ENCODE measurements around the gene GNAS-AS1.
"Not testable (repeated sequence)": the region's sequence is repeated elsewhere in the genome, so short reads cannot be mapped to it uniquely, and the experiment has no call there.

GNAS-AS1 gene

DNA sequence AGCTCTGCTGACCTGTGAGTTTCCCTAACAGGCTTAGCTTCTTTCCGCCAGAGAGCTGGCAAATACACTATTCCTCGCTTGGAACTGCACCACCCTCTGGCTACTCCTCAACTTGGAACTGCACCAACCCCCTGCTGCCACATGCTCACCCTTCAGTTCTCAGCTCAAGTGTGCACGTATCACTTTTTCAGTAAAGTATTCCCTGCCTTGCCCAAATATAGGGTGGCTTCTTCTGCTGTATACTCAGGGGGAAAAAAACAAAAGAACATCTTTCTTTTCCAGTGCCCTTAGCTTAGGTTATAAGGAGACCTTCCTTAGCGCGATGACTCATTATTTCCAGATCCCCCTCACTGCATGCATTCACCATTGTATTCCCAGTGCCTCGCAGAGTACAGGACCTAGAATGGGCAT, 21.2 kb downstream of the GNAS-AS1 start:
- DNase-seq = no peak

DNA sequence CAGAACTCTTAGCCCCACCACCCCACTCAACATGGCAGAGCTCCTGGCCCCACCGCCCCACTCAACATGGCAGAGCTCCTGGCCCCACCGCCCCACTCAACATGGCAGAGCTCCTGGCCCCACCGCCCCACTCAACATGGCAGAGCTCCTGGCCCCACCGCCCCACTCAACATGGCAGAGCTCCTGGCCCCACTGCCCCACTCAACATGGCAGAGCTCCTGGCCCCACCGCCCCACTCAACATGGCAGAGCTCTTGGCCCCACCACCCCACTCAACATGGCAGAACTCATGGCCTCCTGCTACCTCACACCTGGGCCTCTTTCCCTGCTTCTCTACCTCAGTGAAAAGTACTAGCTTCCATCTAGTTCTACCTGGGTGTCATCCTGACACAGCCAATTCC, 21.9 kb downstream of the GNAS-AS1 start:
- DNase-seq = not testable (repeated sequence)

GRCh38 chr20:58828136-58828535, 22.6 kb downstream of the GNAS-AS1 start:
- no peak for DNase-seq

- DNase-seq = no peak
Measured at GRCh38 chr20:58826271-58826670, 24.4 kb downstream of the GNAS-AS1 start.

- no peak for DNase-seq
Measured at GRCh38 chr20:58825450-58825849, 25.3 kb downstream of the GNAS-AS1 start.

DNA sequence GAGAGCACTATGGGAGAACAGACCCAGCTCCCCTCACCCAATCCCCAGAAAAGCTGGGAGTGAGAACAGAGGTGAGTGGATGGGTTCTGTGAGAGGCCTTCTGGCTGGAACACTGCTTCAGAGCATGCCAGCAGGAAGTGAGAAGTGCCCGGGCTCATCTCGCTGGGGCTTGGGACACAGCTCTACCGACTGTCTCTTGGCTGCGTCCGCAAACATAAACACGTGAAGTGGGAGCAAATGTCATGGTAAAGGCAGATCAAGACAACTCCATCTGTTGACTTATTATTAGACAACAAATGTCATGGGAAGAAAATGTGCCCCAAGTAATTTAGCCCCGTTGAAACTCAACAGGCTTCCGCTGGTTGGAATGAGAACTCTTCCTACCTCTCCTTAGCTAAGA, 25.9 kb downstream of the GNAS-AS1 start:
- DNase-seq = no peak

DNA sequence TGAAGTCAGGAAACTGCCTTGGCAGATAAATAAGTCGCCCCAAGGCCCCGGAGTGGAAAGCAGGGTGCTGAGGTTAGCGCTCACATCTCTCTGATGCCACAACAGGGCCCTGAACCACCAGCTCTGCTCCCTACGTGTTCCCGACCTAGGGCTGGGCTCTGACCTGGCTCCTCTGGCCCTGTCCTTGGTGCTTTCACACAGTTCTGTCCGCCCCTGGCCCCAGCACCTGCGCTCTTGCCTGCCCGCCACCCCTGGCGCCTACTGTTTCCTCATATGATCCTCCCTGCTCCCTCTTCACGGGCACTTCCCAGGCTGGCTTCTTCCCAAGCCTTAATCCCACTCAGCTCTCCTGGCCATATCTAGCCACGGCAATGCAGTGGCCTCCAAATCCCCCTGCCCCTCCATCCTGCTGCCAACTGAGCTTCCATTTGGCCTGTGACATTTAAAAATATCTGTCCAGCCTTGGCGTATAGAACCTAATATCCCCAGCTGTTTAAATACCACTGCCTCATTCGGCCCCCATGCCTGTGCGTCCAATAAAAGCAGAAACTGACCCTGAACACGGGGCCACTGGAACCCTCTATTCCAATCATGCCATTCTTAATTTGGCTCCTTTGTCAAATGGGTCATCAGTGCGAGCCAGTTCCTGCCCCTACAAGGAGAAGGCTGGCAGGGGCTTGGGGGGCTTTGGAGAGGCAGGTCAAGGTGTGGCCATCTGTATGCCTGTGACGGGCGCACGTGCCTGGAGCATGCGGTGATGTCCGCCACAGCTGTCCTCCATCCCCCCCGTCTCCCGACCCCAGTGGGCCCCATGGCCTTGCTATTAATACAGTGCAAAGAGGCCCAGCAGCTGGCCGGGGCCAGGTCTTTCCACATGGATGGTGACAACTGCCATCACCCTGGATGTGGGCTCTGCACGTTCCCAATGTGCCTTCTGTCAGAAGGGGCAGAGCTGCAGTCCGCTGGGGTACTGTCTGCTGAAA, 27.7 kb downstream of the GNAS-AS1 start:
- no peak for DNase-seq

DNA sequence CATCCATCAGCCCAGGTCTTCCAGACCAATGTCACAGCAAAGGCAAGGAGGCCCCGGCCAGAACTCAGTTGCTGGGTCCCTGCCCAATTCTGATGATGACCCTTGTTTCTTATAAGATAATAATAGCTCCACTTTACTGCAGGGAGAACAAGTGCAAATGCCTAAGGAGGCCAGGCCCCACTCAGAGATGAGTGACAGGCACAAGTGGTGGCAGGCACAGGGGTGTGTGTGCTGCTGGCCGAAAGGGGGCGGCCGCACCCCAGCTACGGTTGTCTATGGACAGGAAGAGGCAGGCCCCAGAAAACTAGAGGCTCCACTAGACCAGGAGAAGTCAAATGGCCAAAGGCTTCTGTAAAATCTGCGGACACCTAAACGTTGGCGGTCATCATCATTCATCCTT, 28.6 kb downstream of the GNAS-AS1 start:
- no peak for DNase-seq

GRCh38 chr20:58820515-58820914, 30.2 kb downstream of the GNAS-AS1 start:
- DNase-seq = not testable (repeated sequence)

GRCh38 chr20:58819921-58820320, 30.8 kb downstream of the GNAS-AS1 start:
- no peak for DNase-seq

GRCh38 chr20:58818586-58819285, 32.0 kb downstream of the GNAS-AS1 start:
- no peak for DNase-seq

GRCh38 chr20:58817748-58818147, 33.0 kb downstream of the GNAS-AS1 start:
- DNase-seq = no peak

DNA sequence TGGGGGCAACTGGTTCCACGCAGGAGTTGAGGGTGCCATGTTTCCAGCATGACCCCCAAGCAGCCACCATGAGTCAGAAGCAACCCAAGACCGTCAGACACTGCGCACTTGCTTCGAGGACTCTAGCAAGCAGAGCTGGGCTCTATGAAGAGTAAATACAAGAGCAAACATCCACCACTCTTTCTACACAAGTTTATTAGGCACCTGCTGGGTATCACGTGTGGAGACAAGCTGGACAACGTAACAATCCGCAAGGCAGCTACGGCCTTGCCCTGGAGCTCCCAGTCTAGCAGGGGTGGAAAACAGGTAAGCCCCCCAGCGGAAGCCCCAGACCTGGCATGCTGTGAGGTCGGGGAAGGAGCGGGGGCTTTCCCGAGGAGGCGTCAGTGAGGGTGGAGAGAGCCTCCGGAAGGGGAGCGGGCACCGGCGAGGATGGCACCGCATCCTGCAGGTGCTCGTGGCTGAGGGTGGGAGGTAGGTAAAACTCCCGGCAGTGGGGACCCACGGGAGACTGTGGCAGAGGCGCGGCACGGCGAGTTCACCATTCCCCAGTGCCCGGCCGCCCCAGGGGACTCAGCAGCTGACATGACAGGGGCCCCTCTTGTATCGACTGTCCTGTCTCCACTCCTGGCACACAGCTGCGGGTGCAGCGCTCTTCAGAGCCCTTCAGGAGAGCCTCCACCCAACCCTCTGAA, 33.6 kb downstream of the GNAS-AS1 start:
- no peak for DNase-seq

DNA sequence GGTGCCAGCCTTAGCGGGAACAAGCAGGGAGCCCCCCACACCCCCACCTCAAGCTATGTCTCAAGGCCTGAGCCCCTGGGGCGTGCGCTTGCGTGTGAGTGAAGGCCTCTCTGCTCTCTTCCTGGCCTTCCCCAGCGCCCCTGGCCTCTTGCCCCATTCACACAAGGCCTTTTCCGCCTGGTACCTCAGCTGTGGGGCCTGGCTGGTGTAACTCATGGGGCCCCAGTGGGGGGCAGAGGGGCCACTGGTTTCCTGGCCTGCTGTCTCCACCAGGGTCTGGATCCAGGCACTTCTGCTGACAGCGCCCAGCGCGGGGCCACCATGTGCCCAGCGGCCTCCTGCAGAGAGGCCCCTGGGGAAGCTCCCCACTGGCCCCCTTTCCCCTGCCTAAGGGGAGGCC, 34.7 kb downstream of the GNAS-AS1 start:
- no peak for DNase-seq

DNA sequence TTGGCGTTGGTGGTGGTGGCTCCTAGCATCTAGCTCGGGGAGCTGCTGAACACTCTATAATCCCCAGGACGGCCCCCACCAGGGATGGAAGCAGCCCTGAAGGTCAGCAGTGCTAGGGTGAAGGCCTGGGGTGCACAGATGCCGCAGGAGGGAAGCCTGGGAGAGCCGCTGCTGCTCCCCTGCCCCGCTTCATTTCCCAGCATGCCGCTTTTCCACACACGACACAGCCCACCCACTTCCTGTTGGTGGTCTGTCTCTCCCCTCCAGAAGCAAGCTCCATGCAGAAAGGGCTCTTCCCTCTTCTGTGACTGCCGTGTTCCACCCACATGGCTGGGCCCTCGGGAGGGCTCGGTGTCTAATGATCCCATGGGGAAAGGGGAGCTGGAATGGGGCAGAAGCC, 35.3 kb downstream of the GNAS-AS1 start:
- DNase-seq = no peak

DNA sequence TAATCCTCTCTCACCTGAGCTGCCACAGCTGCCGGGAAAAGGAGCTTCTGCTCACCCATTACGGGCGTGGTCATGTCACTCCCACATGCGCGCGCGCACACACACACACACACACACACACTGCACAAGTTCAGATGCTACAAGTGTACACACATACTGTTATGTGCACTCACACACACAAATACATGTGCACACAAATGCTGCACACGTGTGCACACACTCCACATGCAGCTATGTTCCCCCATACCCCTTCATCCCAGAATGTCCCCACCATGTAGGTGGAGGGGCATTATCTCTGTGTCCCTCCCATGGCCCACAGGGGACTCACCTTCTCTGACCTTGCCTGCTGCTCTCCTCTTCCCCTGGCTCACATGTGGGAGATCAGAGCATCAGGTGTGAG, 37.3 kb downstream of the GNAS-AS1 start:
- no peak for DNase-seq

GRCh38 chr20:58811334-58811733, 39.4 kb downstream of the GNAS-AS1 start:
- DNase-seq = no peak

DNA sequence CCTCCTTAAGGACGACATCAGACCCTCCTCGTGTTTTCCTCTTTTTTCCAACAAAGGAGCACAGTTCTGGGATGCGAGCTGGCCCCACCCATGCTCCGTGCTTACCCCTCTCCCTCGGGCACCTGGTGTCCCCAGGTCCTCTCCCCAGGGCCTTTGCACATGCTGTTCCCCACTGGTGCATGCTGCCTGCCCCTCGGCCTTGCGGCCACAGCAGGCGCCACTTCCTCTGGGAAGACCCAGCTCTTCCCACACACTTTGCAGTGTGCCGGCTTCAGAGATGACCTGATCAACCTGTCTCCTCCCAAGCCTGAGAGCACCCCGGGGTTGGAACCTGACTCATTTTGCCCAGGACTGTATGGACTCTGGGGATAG, 39.8 kb downstream of the GNAS-AS1 start:
- no peak for DNase-seq

- no peak for DNase-seq
Measured at GRCh38 chr20:58810116-58810878, 40.4 kb downstream of the GNAS-AS1 start.

GRCh38 chr20:58808271-58809046, 42.2 kb downstream of the GNAS-AS1 start:
- DNase-seq = no peak

- no peak for DNase-seq
Measured at GRCh38 chr20:58807801-58808200, 42.9 kb downstream of the GNAS-AS1 start.

- DNase-seq = no peak
Measured at GRCh38 chr20:58803533-58803932, 47.2 kb downstream of the GNAS-AS1 start.
